Neural cell (in vitro differentiated cells): ENCODE measurements around the gene MAP3K13. TPM values are rescaled to one million over a fixed set of nuclear protein-coding genes. Genes with fewer than 3 reads are reported as not detected.

Source experiments
- H2AFZ ChIP-seq: fragments of 200-600, 300-800 bp; sonication (generic), shearing (Covaris generic); 2 replicates; pipeline ENCODE4 v1.6.0; 2014; ENCODE audit warnings: low read depth, mild to moderate bottlenecking, antibody characterized with exemption, low read length, moderate library complexity
- H3F3A ChIP-seq: fragments of 200-600 bp; shearing (Covaris generic); 2 replicates; pipeline ENCODE4 v1.6.1; 2016; ENCODE audit warnings: mild to moderate bottlenecking, moderate library complexity, mixed read lengths, antibody characterized with exemption, low read length; ENCODE audit not compliant: insufficient read depth, poor library complexity, severe bottlenecking
- H3K27ac ChIP-seq: fragments of 200-600, 300-800 bp; sonication (generic), shearing (Covaris generic); 2 replicates; pipeline ENCODE4 v1.5.1; 2014; ENCODE audit warnings: mild to moderate bottlenecking, low read length, moderate library complexity
- H3K27me3 ChIP-seq: fragments of 300-800, 200-600 bp; sonication (generic), shearing (Covaris generic); 2 replicates; pipeline ENCODE4 v1.6.0; 2014; ENCODE audit warnings: mild to moderate bottlenecking, low read depth, low read length, moderate library complexity; ENCODE audit not compliant: insufficient read depth
- H3K36me3 ChIP-seq: fragments of 300-800, 200-600 bp; sonication (generic), shearing (Covaris generic); 2 replicates; pipeline ENCODE4 v1.5.1; 2014; ENCODE audit warnings: mild to moderate bottlenecking, antibody characterized with exemption, low read length, moderate library complexity; ENCODE audit not compliant: insufficient read depth
- H3K4me2 ChIP-seq: fragments of 300-800, 200-600 bp; sonication (generic), shearing (Covaris generic); 2 replicates; pipeline ENCODE4 v1.6.0; 2014; ENCODE audit warnings: mild to moderate bottlenecking, low read length
- H3K4me3 ChIP-seq: fragments of 300-800, 200-600 bp; sonication (generic), shearing (Covaris generic); 2 replicates; pipeline ENCODE4 v1.5.1; 2014; ENCODE audit warnings: mild to moderate bottlenecking, low read length, moderate library complexity
- H3K79me2 ChIP-seq: fragments of 200-600 bp; shearing (Covaris generic); replicated peaks from 2 replicates; pipeline ENCODE4 v1.6.0; 2014; ENCODE audit warnings: mild to moderate bottlenecking, low read length, moderate library complexity; ENCODE audit not compliant: insufficient read depth
- H3K9ac ChIP-seq: fragments of 300-800, 200-600 bp; sonication (generic), shearing (Covaris generic); 2 replicates; pipeline ENCODE4 v1.6.1; 2016; ENCODE audit warnings: mild to moderate bottlenecking, low read length, mixed read lengths
- H3K9me2 ChIP-seq: fragments of 200-600 bp; shearing (Covaris generic); 2 replicates; pipeline ENCODE4 v1.6.1; 2016; ENCODE audit warnings: mild to moderate bottlenecking, low read length, mixed read lengths; ENCODE audit not compliant: insufficient read depth
- H3K9me3 ChIP-seq: fragments of 200-600, 300-800 bp; sonication (generic), shearing (Covaris generic); 2 replicates; pipeline ENCODE4 v1.6.1; 2016; ENCODE audit warnings: mild to moderate bottlenecking, mixed run types, low read length, moderate library complexity, mixed read lengths
- H4K20me1 ChIP-seq: fragments of 200-600 bp; shearing (Covaris generic); 2 replicates; pipeline ENCODE4 v1.6.1; 2016; ENCODE audit warnings: mild to moderate bottlenecking, mixed run types; ENCODE audit not compliant: insufficient read depth
- CTCF ChIP-seq: fragments of 450-650 bp; IDR thresholded peaks from 2 replicates; pipeline ENCODE4 v1.5.1; 2014; ENCODE audit warnings: antibody characterized with exemption, mild to moderate bottlenecking, moderate library complexity; ENCODE audit not compliant: poor library complexity, severe bottlenecking
- EP300 ChIP-seq: fragments of 450-650 bp; conservative IDR thresholded peaks from 2 replicates; pipeline ENCODE4 v1.6.1; 2014; ENCODE audit warnings: antibody characterized with exemption, mild to moderate bottlenecking, moderate library complexity; ENCODE audit not compliant: poor library complexity, severe bottlenecking
- EZH2 ChIP-seq: fragments of 200-600, 300-800 bp; shearing (Covaris generic), sonication (generic); IDR thresholded peaks from 2 replicates; pipeline ENCODE4 v1.6.1; 2014; ENCODE audit warnings: antibody characterized with exemption, low read length, borderline replicate concordance, mild to moderate bottlenecking; ENCODE audit not compliant: insufficient read depth, poor library complexity, severe bottlenecking
- MXI1 ChIP-seq: fragments of 450-650 bp; conservative IDR thresholded peaks from 2 replicates; pipeline ENCODE4 v1.6.1; 2014; ENCODE audit warnings: antibody characterized with exemption, mild to moderate bottlenecking; ENCODE audit not compliant: poor library complexity, severe bottlenecking
- POLR2AphosphoS5 ChIP-seq: IDR thresholded peaks from 2 replicates; pipeline ENCODE4 v1.6.1; 2012
- RAD21 ChIP-seq: fragments of 450-650 bp; conservative IDR thresholded peaks from 2 replicates; pipeline ENCODE4 v1.6.1; 2014; ENCODE audit warnings: antibody characterized with exemption, mild to moderate bottlenecking, moderate library complexity
- REST ChIP-seq: IDR thresholded peaks from 2 replicates; pipeline ENCODE4 v1.6.1; 2012; ENCODE audit warnings: borderline replicate concordance
- SMC3 ChIP-seq: fragments of 450-650 bp; conservative IDR thresholded peaks from 2 replicates; pipeline ENCODE4 v1.6.1; 2014; ENCODE audit warnings: antibody characterized with exemption, mild to moderate bottlenecking, moderate library complexity; ENCODE audit not compliant: poor library complexity
- TAF1 ChIP-seq: IDR thresholded peaks from 2 replicates; pipeline ENCODE4 v1.6.1; 2012; ENCODE audit warnings: low read depth
- polyA plus RNA-seq: library from polyadenylated mRNA; depleted of rRNA; stranded (reverse); fragments of >200 nt; gene quantifications from 2 replicates; pipeline ENCODE4 v1.2.3, GENCODE V29; 2014

The MAP3K13 gene
- polyA plus RNA-seq, 1 donor from 2014 or later, result 33.8 TPM

- TF ChIP-seq EZH2 (no peak), EP300 (no peak), MXI1 (no peak), TAF1 (no peak), CTCF (no peak), POLR2AphosphoS5 (no peak), REST (no peak)
- Histone ChIP-seq H4K20me1 (no peaks in the 10 kb centered on the region), H3F3A (no peaks in the 10 kb centered on the region), H3K27ac (no peak overlapping the region), H3K36me3 (no peaks in the 10 kb centered on the region), H3K4me3 (no peak overlapping the region), H3K9me2 (no peaks in the 10 kb centered on the region), H3K9ac (no peak overlapping the region), H3K79me2 (no peaks in the 10 kb centered on the region), H3K27me3 (no peaks in the 10 kb centered on the region), H3K4me2 (no peak overlapping the region), H3K9me3 (no peaks in the 10 kb centered on the region), H2AFZ (no peak overlapping the region)
Observed at GRCh38 chr3:185530856-185531255, 167.9 kb downstream of the MAP3K13 start.

GRCh38 chr3:185532901-185533300 is 170.0 kb downstream of the MAP3K13 start:
- no peak for TF ChIP-seq SMC3
- no peak for TF ChIP-seq EP300
- TF ChIP-seq REST, result no peak
- no peak for TF ChIP-seq EZH2
- no peak for TF ChIP-seq MXI1
- no peak for TF ChIP-seq TAF1
- no peak for TF ChIP-seq RAD21
- no peak for TF ChIP-seq POLR2AphosphoS5
- no peak for TF ChIP-seq CTCF
- Histone ChIP-seq H3K4me2 (no peak overlapping the region), H3K4me3 (no peak overlapping the region), H4K20me1 (no peaks in the 10 kb centered on the region), H3F3A (no peaks in the 10 kb centered on the region), H3K9me3 (no peaks in the 10 kb centered on the region), H3K79me2 (no peaks in the 10 kb centered on the region), H3K36me3 (no peaks in the 10 kb centered on the region), H3K9me2 (no peaks in the 10 kb centered on the region), H3K27ac (no peak overlapping the region), H3K27me3 (no peaks in the 10 kb centered on the region), H3K9ac (no peak overlapping the region), H2AFZ (no peak overlapping the region)
